DND-41 (cell line): ENCODE data around the gene ART5.
"Not testable (repeated sequence)": the region's sequence is repeated elsewhere in the genome, so short reads cannot be mapped to it uniquely, and the experiment has no call there.

ENCODE experiments used
- ATAC-seq: fragments of 200-7000 bp; cut with Tn5 transposase; 3 replicates; pipeline ENCODE4 v1.9.1; 2021; ENCODE audit warnings: low read depth; ENCODE audit not compliant: insufficient read depth
- DNase-seq: peaks from one replicate; pipeline ENCODE4 v3.0.0-alpha.2; 2020
- H2AFZ ChIP-seq: 2 replicates; pipeline ENCODE4 v1.6.0; 2012; ENCODE audit warnings: low read depth, low read length
- H3K27ac ChIP-seq: 2 replicates; pipeline ENCODE4 v1.5.1; 2012; ENCODE audit warnings: low read length, inconsistent platforms
- H3K27me3 ChIP-seq: fragments of 200-600 bp; sonication (generic); 2 replicates; pipeline ENCODE4 v1.6.0; 2012; ENCODE audit warnings: low read length, mild to moderate bottlenecking, inconsistent platforms; ENCODE audit not compliant: insufficient read depth, poor library complexity
- H3K36me3 ChIP-seq: 2 replicates; pipeline ENCODE4 v1.5.1; 2012; ENCODE audit warnings: low read length, inconsistent platforms; ENCODE audit not compliant: insufficient read depth
- H3K4me1 ChIP-seq: 2 replicates; pipeline ENCODE4 v1.5.1; 2012; ENCODE audit warnings: mild to moderate bottlenecking, low read length; ENCODE audit not compliant: insufficient read depth
- H3K4me2 ChIP-seq: 2 replicates; pipeline ENCODE4 v1.6.0; 2012; ENCODE audit warnings: mild to moderate bottlenecking, moderate library complexity, low read length, inconsistent platforms; ENCODE audit not compliant: insufficient read depth
- H3K4me3 ChIP-seq, 2 experiments: fragments of 200-600 bp in 1 of 2; shearing (Covaris generic) in 1 of 2; 2 replicates each; pipeline ENCODE4 v1.5.1; 2012 to 2016; ENCODE audit warnings: inconsistent platforms in 2 of 2, low read length in 2 of 2, mild to moderate bottlenecking in 2 of 2, low read depth in 1 of 2, moderate library complexity in 1 of 2
- H3K79me2 ChIP-seq: 2 replicates; pipeline ENCODE4 v1.6.0; 2012; ENCODE audit warnings: low read length, inconsistent platforms; ENCODE audit not compliant: insufficient read depth
- H3K9ac ChIP-seq: 2 replicates; pipeline ENCODE4 v1.6.0; 2012; ENCODE audit warnings: low read depth, mild to moderate bottlenecking, inconsistent platforms, low read length, moderate library complexity
- H3K9me3 ChIP-seq: 2 replicates; pipeline ENCODE4 v1.5.1; 2012; ENCODE audit warnings: low read length, moderate library complexity, mild to moderate bottlenecking, inconsistent platforms; ENCODE audit not compliant: insufficient read depth, severe bottlenecking
- H4K20me1 ChIP-seq: 2 replicates; pipeline ENCODE4 v1.6.0; 2012; ENCODE audit warnings: low read length; ENCODE audit not compliant: insufficient read depth
- EZH2 ChIP-seq: IDR thresholded peaks from 3 replicates; pipeline ENCODE4 v1.6.1; 2012; ENCODE audit warnings: borderline replicate concordance, low read depth, mild to moderate bottlenecking, moderate library complexity, low read length, inconsistent platforms; ENCODE audit not compliant: severe bottlenecking
- TF ChIP-seq, protein P1 (sequence below): IDR thresholded peaks from 2 replicates; pipeline ENCODE4 v1.5.1; 2012; ENCODE audit warnings: borderline replicate concordance, low read length, moderate library complexity, mild to moderate bottlenecking; ENCODE audit not compliant: poor library complexity, severe bottlenecking; ENCODE audit errors: extremely low read depth

Gene ART5

GRCh38 chr11:3645552-3645951, 3.8 kb upstream of the ART5 start:
- Histone ChIP-seq H2AFZ (no peak overlapping the region), H3K36me3 (no peaks in the 10 kb centered on the region), H3K9me3 (no peaks in the 10 kb centered on the region), H3K9ac (no peak overlapping the region), H3K4me1 (no peaks in the 10 kb centered on the region), H4K20me1 (no peaks in the 10 kb centered on the region), H3K27ac (no peak overlapping the region), H3K79me2 (no peaks in the 10 kb centered on the region), H3K27me3 (no peaks in the 10 kb centered on the region), H3K4me3 (no peak overlapping the region), H3K4me2 (no peak overlapping the region)
- TF ChIP-seq, protein P1, sequence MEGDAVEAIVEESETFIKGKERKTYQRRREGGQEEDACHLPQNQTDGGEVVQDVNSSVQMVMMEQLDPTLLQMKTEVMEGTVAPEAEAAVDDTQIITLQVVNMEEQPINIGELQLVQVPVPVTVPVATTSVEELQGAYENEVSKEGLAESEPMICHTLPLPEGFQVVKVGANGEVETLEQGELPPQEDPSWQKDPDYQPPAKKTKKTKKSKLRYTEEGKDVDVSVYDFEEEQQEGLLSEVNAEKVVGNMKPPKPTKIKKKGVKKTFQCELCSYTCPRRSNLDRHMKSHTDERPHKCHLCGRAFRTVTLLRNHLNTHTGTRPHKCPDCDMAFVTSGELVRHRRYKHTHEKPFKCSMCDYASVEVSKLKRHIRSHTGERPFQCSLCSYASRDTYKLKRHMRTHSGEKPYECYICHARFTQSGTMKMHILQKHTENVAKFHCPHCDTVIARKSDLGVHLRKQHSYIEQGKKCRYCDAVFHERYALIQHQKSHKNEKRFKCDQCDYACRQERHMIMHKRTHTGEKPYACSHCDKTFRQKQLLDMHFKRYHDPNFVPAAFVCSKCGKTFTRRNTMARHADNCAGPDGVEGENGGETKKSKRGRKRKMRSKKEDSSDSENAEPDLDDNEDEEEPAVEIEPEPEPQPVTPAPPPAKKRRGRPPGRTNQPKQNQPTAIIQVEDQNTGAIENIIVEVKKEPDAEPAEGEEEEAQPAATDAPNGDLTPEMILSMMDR: no peak
- no peak for TF ChIP-seq EZH2
- ATAC-seq (no peak), DNase-seq (no peak)

DNA sequence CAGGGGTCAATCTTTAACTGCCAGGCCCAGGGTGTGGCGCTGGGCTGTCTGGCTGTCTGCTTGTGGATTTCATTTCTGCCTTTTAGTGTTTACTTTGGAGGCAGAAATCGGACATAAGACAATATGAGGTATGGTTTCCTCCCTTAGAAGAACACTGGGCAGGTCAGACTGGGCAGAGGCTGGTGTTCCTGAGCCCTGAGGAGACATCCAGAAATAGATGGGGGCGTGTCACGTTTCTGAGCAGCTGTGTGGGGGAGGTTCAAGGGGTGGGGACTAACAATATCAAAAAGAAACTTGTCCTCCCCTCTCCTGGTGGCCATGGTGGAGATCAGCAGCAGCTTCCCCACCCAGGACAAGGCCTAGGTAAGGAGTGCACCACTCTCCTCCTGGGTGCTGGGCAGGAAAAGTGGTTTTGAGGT, 3.0 kb upstream of the ART5 start, which contains the start of gene ART1:
Gene ART1 (plus strand): TSS at position 312 of the 419 bp plus-strand sequence. CDS start 14,086 bp downstream, outside the sequence.
- no peak for ATAC-seq
- Histone ChIP-seq H3K27ac (no peak within 1 kb of the TSS), H4K20me1 (no peaks in the 10 kb centered on the region), H3K27me3 (no peaks in the 10 kb centered on the region), H3K36me3 (no peaks in the 10 kb centered on the region), H3K4me3 (no peak within 1 kb of the TSS), H3K4me1 (no peaks in the 10 kb centered on the region), H3K9ac (no peak within 1 kb of the TSS), H3K4me2 (no peak within 1 kb of the TSS), H3K79me2 (no peaks in the 10 kb centered on the region), H3K9me3 (no peaks in the 10 kb centered on the region), H2AFZ (no peak within 1 kb of the TSS)
- no peak for DNase-seq
- no peak for TF ChIP-seq EZH2
- TF ChIP-seq, protein P1: no peak

DNA sequence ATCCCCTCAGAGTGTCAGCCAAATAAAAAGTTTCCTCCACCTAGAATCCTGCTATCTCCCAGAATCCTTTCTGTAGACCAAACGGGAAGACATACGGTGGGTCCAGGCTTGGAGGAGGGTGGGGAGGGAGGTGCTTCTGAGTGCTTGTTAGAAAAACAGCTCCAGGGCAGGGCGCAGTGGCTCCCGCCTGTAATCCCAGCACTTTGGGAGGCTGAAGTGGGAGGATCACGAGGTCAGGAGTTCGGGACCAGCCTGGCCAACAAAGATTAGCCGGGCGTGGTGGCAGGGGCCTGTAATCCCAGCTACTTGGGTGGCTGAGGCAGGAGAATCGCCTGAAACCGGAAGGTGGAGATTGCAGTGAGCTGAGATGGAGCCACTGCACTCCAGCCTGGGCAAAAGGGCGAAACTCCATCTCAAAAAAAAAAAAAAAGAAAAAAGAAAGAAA, 1.3 kb upstream of the ART5 start:
- H3K27me3 ChIP-seq, H3K4me2 ChIP-seq, H4K20me1 ChIP-seq, H3K9ac ChIP-seq, DNase-seq, H3K79me2 ChIP-seq, H2AFZ ChIP-seq, ATAC-seq, H3K27ac ChIP-seq, H3K4me3 ChIP-seq, H3K36me3 ChIP-seq, H3K4me1 ChIP-seq, H3K9me3 ChIP-seq: not testable (repeated sequence)

DNA sequence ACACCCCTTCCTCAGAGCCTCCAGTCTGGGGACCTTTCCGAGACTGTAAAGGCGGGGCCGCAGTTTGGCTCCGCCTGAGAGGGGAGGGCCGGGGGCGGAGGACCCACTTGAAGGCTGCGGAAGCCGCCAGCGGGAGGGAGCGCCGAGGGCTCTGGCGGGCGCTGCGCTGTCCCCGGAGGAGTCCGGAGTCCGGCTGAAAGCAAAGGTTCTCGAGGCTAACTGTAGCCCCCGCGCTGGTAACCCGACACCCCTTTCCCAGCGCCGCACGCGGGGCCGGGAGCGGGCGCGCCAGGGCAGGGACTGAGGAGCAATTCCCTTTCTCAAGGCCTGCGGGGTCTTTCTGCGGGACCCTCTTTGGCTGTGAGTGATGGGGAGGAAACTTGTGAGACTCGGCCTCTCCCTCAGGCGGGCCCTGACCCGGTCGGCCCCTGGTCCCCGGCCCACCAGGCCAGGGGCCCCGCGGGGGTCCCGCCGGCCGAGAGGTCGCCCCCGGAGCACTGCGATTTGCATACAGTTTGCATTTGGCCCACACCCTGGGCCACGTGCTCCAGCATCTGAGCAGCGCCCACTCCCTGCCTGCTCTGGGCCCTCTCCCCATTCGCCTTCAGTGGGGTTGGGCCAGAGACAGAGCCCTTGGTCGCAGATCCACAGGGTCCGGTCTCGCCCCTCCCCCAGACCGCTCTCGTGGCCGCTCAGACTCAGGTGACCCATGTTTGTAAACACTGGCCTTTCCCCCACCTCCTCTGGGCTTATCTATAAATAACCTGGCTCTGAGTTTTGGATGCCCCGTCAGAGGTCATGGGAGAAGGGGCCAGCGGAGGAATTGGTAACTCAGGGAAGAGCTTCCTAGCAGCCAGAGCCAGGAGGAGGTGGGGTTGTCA, 519 bp upstream of the ART5 start:
- Histone ChIP-seq H3K27me3 (no peaks in the 10 kb centered on the region), H2AFZ (no peak overlapping the region), H3K36me3 (no peaks in the 10 kb centered on the region), H4K20me1 (no peaks in the 10 kb centered on the region), H3K4me2 (no peak overlapping the region), H3K9ac (no peak overlapping the region), H3K27ac (no peak overlapping the region), H3K9me3 (no peaks in the 10 kb centered on the region), H3K4me1 (no peaks in the 10 kb centered on the region), H3K79me2 (no peaks in the 10 kb centered on the region), H3K4me3 (no peak overlapping the region)
- DNase-seq (no peak), ATAC-seq (no peak)
- TF ChIP-seq EZH2: no peak
- TF ChIP-seq, protein P1: no peak
